IMR-90 (cell line): ENCODE measurements around the gene CCDC12. TPM values are rescaled to one million over a fixed set of nuclear protein-coding genes. Genes with fewer than 3 reads are reported as not detected.

ENCODE experiments used
- ATAC-seq: fragments of 200-7000 bp; cut with Tn5 transposase; 2 replicates; pipeline ENCODE4 v1.9.1; 2020; ENCODE audit warnings: low read depth, mild to moderate bottlenecking, moderate library complexity
- BruUV-seq: library from RNA; stranded (reverse); fragments of 400-500 nt; replicated peaks from 2 replicates; lab custom pipeline; 2021; lab: Mats Ljungman, UMichigan
- CTCF ChIA-PET: fragments of 300-600 bp; formaldehyde crosslinking; extraction: SDS; loops from one replicate; lab custom pipeline; 2021; ENCODE audit warnings: antibody characterized with exemption; lab: Yijun Ruan, JAX
- POLR2A ChIA-PET: fragments of 300-600 bp; sonication (Branson Sonifier 250); formaldehyde crosslinking; loops from one replicate; lab custom pipeline; 2022; ENCODE audit warnings: antibody characterized with exemption; ENCODE audit not compliant: unreplicated experiment; lab: Charles Lee
- DNase-seq: peaks from one replicate; pipeline ENCODE4 v3.0.0; 2013
- H2AFZ ChIP-seq: replicated peaks from 2 replicates; pipeline ENCODE3; 2013; ENCODE audit warnings: low read length, mild to moderate bottlenecking; ENCODE audit not compliant: poor library complexity
- H2AK5ac ChIP-seq: 2 replicates; pipeline ENCODE4 v1.6.1; 2013; ENCODE audit warnings: low read depth, low read length, inconsistent platforms
- H2AK9ac ChIP-seq: replicated peaks from 2 replicates; pipeline ENCODE3; 2013; ENCODE audit warnings: mild to moderate bottlenecking, low read depth, low read length, moderate library complexity; ENCODE audit not compliant: poor library complexity
- H2BK120ac ChIP-seq: 2 replicates; pipeline ENCODE4 v1.6.1; 2013; ENCODE audit warnings: low read depth, low read length, inconsistent platforms
- H2BK15ac ChIP-seq: 3 replicates; pipeline ENCODE4 v1.6.1; 2013; ENCODE audit warnings: low read depth, low read length, inconsistent platforms
- H2BK20ac ChIP-seq: 2 replicates; pipeline ENCODE4 v1.6.1; 2013; ENCODE audit warnings: low read depth, mild to moderate bottlenecking, inconsistent platforms, low read length, moderate library complexity
- H2BK5ac ChIP-seq: 2 replicates; pipeline ENCODE4 v1.6.1; 2013; ENCODE audit warnings: mild to moderate bottlenecking, low read depth, low read length, inconsistent platforms; ENCODE audit not compliant: poor library complexity, severe bottlenecking
- H3K14ac ChIP-seq: replicated peaks from 2 replicates; pipeline ENCODE4 v1.6.1; 2013; ENCODE audit warnings: low read depth, low read length, inconsistent platforms
- H3K18ac ChIP-seq: 2 replicates; pipeline ENCODE4 v1.6.1; 2013; ENCODE audit warnings: low read depth, low read length, control low read depth
- H3K23ac ChIP-seq: 2 replicates; pipeline ENCODE4 v1.6.1; 2013; ENCODE audit warnings: low read depth, low read length, inconsistent platforms
- H3K27ac ChIP-seq: 2 replicates; pipeline ENCODE4 v1.5.1; 2013; ENCODE audit warnings: mild to moderate bottlenecking, control low read depth, low read length; ENCODE audit not compliant: insufficient read depth
- H3K27me3 ChIP-seq: 2 replicates; pipeline ENCODE4 v1.6.1; 2013; ENCODE audit warnings: low read length; ENCODE audit not compliant: control insufficient read depth, insufficient read depth
- H3K36me3 ChIP-seq: 2 replicates; pipeline ENCODE4 v1.6.1; 2013; ENCODE audit warnings: low read length, mixed read lengths; ENCODE audit not compliant: control insufficient read depth, insufficient read depth
- H3K4ac ChIP-seq: 2 replicates; pipeline ENCODE4 v1.6.1; 2013; ENCODE audit warnings: low read depth, low read length, inconsistent platforms
- H3K4me1 ChIP-seq: 2 replicates; pipeline ENCODE4 v1.6.1; 2013; ENCODE audit warnings: low read length, mixed read lengths; ENCODE audit not compliant: control insufficient read depth, insufficient read depth
- H3K4me2 ChIP-seq: 2 replicates; pipeline ENCODE4 v1.6.1; 2013; ENCODE audit warnings: low read depth, mild to moderate bottlenecking, control low read depth, low read length, moderate library complexity
- H3K4me3 ChIP-seq: 2 replicates; pipeline ENCODE4 v1.5.1; 2013; ENCODE audit warnings: low read depth, mild to moderate bottlenecking, control low read depth, low read length, moderate library complexity; ENCODE audit not compliant: insufficient read depth
- H3K56ac ChIP-seq: 2 replicates; pipeline ENCODE4 v1.6.1; 2013; ENCODE audit warnings: low read length, inconsistent platforms; ENCODE audit not compliant: insufficient read depth; ENCODE audit errors: extremely low read depth
- H3K79me1 ChIP-seq, 2 experiments: 2 replicates each; pipeline ENCODE4 v1.6.1; 2013; ENCODE audit warnings: low read length in 2 of 2, inconsistent platforms in 1 of 2, low read depth in 1 of 2
- H3K9ac ChIP-seq: 2 replicates; pipeline ENCODE4 v1.6.1; 2013; ENCODE audit warnings: low read depth, low read length, control low read depth
- H3K9me1 ChIP-seq: 2 replicates; pipeline ENCODE4 v1.6.1; 2013; ENCODE audit warnings: low read length, inconsistent platforms; ENCODE audit not compliant: insufficient read depth
- H3K9me3 ChIP-seq: 2 replicates; pipeline ENCODE4 v1.6.1; 2013; ENCODE audit warnings: low read length; ENCODE audit not compliant: control insufficient read depth, insufficient read depth
- H4K20me1 ChIP-seq: 2 replicates; pipeline ENCODE4 v1.6.1; 2013; ENCODE audit warnings: low read length, inconsistent platforms; ENCODE audit not compliant: insufficient read depth
- H4K5ac ChIP-seq: 2 replicates; pipeline ENCODE4 v1.6.1; 2013; ENCODE audit warnings: mild to moderate bottlenecking, low read depth, low read length, control low read depth
- H4K8ac ChIP-seq, 2 experiments: 2 replicates each; pipeline ENCODE4 v1.6.1; 2013; ENCODE audit warnings: low read depth in 2 of 2, low read length in 2 of 2, control low read depth in 1 of 2, inconsistent platforms in 1 of 2
- H4K91ac ChIP-seq: 2 replicates; pipeline ENCODE4 v1.6.1; 2013; ENCODE audit warnings: low read depth, low read length, inconsistent platforms; ENCODE audit not compliant: insufficient read depth
- CEBPB ChIP-seq: IDR thresholded peaks from 2 replicates; pipeline ENCODE4 v1.6.1; 2012; ENCODE audit warnings: low read depth, low read length, improper control_type of control experiment
- FOS ChIP-seq: fragments of 150-350 bp; IDR thresholded peaks from 2 replicates; pipeline ENCODE4 v1.6.1; 2016; ENCODE audit warnings: low read depth, low read length
- POLR2A ChIP-seq: IDR thresholded peaks from 2 replicates; pipeline ENCODE4 v1.6.1; 2012; ENCODE audit warnings: mild to moderate bottlenecking, low read depth, low read length
- RCOR1 ChIP-seq: IDR thresholded peaks from 2 replicates; pipeline ENCODE4 v1.6.1; 2012; ENCODE audit warnings: mild to moderate bottlenecking, low read length, improper control_type of control experiment; ENCODE audit not compliant: insufficient replicate concordance
- WGBS, 2 experiments: methylation state at CpG; one replicate each; pipeline versions ENCODE4 v1.1.5 to v1.1.7; 2013; ENCODE audit warnings: missing lambda C conversion rate in 2 of 2; ENCODE audit not compliant: insufficient read length in 1 of 2; ENCODE audit errors: extremely low coverage in 2 of 2; 5-methylcytosine and 5-hydroxymethylcytosine counted together
- dilution Hi-C: fragments of 300-500 bp; cut with HindIII; formaldehyde crosslinking; loops from one replicate; pipeline ENCODE4 v1.14.3; 2018; ENCODE audit warnings: low sequenced_read_pairs; ENCODE audit not compliant: unreplicated experiment
- in situ Hi-C: fragments of 300-500 bp; cut with MboI; formaldehyde crosslinking; loops from 3 replicates; pipeline ENCODE4 v1.14.3; 2019; ENCODE audit warnings: low sequenced_read_pairs, inconsistent platforms, mixed read lengths
- intact Hi-C: fragments of 100-400 bp; cut with micrococcal nuclease; formaldehyde crosslinking; loops from 2 replicates; pipeline ENCODE4 v1.10.0; 2022
- polyA plus RNA-seq, 3 experiments: library from polyadenylated mRNA; depleted of rRNA; stranded (reverse); fragments of >200 nt; gene quantifications; 2 replicates each; pipeline ENCODE4 v1.2.3, GENCODE V29; 2012; ENCODE audit warnings: low replicate concordance in 1 of 3
- total RNA-seq: library from RNA; depleted of rRNA; stranded (reverse); fragments of >200 nt; gene quantifications from 2 replicates; pipeline ENCODE4 v1.2.3, GENCODE V29; 2012

CCDC12 gene
- total and polyA plus RNA-seq, 2 of the 4 experiments (the other 2 are of a cell fraction): 15.2 to 35.1 TPM

DNA sequence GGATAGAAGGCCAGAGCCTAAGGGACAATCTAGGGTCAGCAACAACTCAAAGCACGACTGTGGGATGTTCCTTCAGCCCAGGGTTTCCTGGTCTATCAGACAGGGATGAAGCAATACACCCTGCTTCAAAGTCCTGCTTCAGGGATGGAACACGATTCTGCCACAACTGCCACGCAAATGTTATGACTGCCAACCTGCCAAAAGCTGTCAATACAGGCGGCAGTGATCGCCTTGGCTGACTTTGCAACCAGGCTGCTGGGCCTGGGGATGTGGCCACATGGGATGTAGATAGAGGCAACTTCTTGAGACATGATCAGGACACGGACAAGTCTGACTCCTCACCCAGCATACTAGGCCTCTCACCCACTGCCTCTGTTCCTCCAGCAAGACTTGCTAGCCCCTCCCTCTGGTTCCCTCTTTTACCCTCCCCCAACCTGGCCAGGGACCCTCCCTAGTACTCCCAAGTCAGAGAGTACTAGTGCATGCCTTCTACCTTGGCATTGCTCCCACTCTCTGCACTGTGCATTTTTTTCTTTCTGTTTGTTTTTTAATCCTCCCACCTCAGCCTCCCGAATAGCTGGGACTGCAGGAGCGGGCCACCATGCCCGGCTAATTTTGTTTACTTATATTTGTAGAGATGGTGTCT is 7.6 kb downstream of the CCDC12 start:
- dilution Hi-C loops: no loop called here

More for the DNA sequence above, 7.6 kb downstream of the CCDC12 start:
- Histone ChIP-seq H3K4me2 (no peak overlapping the region), H3K27me3 (no peaks in the 10 kb centered on the region), H4K20me1 (peaks cover 82% of the 10 kb centered on the region), H2AK9ac (no peak overlapping the region), H2BK120ac (no peak overlapping the region), H3K4me3 (no peak overlapping the region), H2BK20ac (no peak overlapping the region), H3K27ac (no peak overlapping the region), H3K4ac (no peak overlapping the region), H3K18ac (no peak overlapping the region), H3K14ac (no peak overlapping the region), H3K36me3 (peaks cover 8% of the 10 kb centered on the region), H3K79me1 (peaks cover 35 to 77% of the 10 kb centered on the region in 2 experiments), H3K4me1 (peaks cover 22% of the 10 kb centered on the region), H4K5ac (no peak overlapping the region), H3K9me1 (peaks cover 37% of the 10 kb centered on the region), H3K56ac (no peak overlapping the region), H4K91ac (no peak overlapping the region), H3K9ac (no peak overlapping the region), H2AFZ (no peak overlapping the region), H2BK5ac (no peak overlapping the region), H2AK5ac (no peak overlapping the region), H4K8ac (no peak overlapping the region), H3K23ac (no peak overlapping the region), H3K9me3 (no peaks in the 10 kb centered on the region), H2BK15ac (no peak overlapping the region)
- ChIA-PET POLR2A (no interaction called here), CTCF (interaction anchor here (0.6 kb wide), 1 partner anchor 395 kb away, joined by 3 read pairs; no protein-coding TSS in a partner anchor)
- BruUV-seq: no TSS peak
- in situ Hi-C loops (no loop called here), intact Hi-C loops (no loop called here)
- DNase-seq (no peak), ATAC-seq (no peak)
- 40% methylated on average over 1 of the region's 9 CpGs; no CpG with 5 or more reads in 1 of the 2 experiments for WGBS, 2 experiments
- TF ChIP-seq FOS (no peak), CEBPB (no peak), RCOR1 (no peak), POLR2A (no peak)
